ENCODE results near the gene ACTG1. TPM values are rescaled to one million over a fixed set of nuclear protein-coding genes. Genes with fewer than 3 reads are reported as not detected.

ACTG1 gene
- total RNA-seq, 3 donors from 2014 or later = 2,222 to 2,764 (median 2,750) TPM

GRCh38 chr17:81483862-81484194 lies 28.8 kb downstream of the ACTG1 start:
- peak overlapping the region; percentile 34 to 68 (median 46) for H3K4me3 ChIP-seq
- TF ChIP-seq POLR2AphosphoS5 (IDR thresholded peaks at IDR 0.05) = no peak
- TF ChIP-seq, protein P1, sequence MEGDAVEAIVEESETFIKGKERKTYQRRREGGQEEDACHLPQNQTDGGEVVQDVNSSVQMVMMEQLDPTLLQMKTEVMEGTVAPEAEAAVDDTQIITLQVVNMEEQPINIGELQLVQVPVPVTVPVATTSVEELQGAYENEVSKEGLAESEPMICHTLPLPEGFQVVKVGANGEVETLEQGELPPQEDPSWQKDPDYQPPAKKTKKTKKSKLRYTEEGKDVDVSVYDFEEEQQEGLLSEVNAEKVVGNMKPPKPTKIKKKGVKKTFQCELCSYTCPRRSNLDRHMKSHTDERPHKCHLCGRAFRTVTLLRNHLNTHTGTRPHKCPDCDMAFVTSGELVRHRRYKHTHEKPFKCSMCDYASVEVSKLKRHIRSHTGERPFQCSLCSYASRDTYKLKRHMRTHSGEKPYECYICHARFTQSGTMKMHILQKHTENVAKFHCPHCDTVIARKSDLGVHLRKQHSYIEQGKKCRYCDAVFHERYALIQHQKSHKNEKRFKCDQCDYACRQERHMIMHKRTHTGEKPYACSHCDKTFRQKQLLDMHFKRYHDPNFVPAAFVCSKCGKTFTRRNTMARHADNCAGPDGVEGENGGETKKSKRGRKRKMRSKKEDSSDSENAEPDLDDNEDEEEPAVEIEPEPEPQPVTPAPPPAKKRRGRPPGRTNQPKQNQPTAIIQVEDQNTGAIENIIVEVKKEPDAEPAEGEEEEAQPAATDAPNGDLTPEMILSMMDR (IDR thresholded peaks at IDR 0.05) = no peak
- no peak for TF ChIP-seq POLR2A (IDR thresholded peaks at IDR 0.05)
- intact Hi-C loops (cut with DNase I; ENCODE audit: low total_unique reads) = loop anchor here (2.0 to 10.0 kb wide), 2 partner anchors 91 to 229 kb away; no protein-coding TSS in a partner anchor
- no peak overlapping the region for H3K27ac ChIP-seq
- DNase-seq (ENCODE audit: low spot score in 2 of 2) = no peak
- H3K27me3 ChIP-seq = no peaks in the 10 kb centered on the region
- peaks cover 0 to 4% of the 10 kb centered on the region in 2 donors for H3K4me1 ChIP-seq
- H3K9me3 ChIP-seq = no peaks in the 10 kb centered on the region
- no peaks in the 10 kb centered on the region for H3K36me3 ChIP-seq

DNA sequence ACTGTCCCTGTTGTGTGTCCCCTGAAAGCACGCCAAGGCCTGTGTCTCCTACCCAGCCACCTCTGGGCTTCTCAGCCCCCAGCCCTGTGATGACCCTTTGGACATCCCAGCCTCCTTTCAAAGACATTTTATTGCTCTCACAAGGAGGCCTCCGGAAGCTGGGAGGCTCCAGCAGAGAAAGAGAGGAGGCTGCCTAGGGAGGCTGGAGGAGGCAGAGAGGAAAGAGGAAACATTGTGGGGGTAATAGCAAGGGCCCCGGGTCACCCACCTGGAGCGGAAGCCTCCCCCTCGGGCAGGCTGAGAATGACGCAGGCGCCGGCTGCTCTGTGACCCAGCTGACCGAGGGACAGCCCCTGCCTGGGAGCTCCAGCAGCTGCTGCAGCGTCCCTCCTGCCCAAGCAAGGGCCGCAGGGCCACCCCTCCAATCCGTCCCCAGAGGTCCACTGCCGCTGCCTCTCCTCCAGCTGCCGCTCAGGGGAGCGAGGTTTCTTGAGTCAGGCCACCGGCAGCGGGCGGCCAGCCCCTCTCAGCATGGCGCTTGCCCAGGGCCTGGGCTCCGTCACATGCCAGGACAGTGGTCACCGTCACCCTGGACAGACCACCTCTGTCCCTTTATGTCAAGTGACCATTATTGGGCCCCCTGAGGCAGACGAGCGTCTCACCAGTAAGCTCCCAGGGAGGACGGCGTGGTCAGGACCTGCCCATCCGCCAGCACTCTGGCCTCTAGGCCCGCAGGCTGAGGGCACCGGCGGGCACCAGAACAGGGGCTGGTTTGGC lies 29.3 kb downstream of the ACTG1 start:
- Histone ChIP-seq H3K27ac (peak overlapping the region in 1 of 2 donors; percentile 13), H3K27me3 (no peaks in the 10 kb centered on the region), H3K4me3 (peak overlapping the region; percentile 34 to 68 (median 46)), H3K36me3 (no peaks in the 10 kb centered on the region), H3K9me3 (no peaks in the 10 kb centered on the region), H3K4me1 (peaks cover 0 to 4% of the 10 kb centered on the region in 2 donors)
- intact Hi-C loops (cut with DNase I; ENCODE audit: low total_unique reads) = loop anchor here (2.0 to 10.0 kb wide), 2 partner anchors 90 to 228 kb away; no protein-coding TSS in a partner anchor
- no peak for DNase-seq (ENCODE audit: low spot score in 2 of 2)
- TF ChIP-seq POLR2A (IDR thresholded peaks at IDR 0.05) (no peak), POLR2AphosphoS5 (IDR thresholded peaks at IDR 0.05) (no peak)
- TF ChIP-seq, protein P1 (IDR thresholded peaks at IDR 0.05) = no peak

DNA sequence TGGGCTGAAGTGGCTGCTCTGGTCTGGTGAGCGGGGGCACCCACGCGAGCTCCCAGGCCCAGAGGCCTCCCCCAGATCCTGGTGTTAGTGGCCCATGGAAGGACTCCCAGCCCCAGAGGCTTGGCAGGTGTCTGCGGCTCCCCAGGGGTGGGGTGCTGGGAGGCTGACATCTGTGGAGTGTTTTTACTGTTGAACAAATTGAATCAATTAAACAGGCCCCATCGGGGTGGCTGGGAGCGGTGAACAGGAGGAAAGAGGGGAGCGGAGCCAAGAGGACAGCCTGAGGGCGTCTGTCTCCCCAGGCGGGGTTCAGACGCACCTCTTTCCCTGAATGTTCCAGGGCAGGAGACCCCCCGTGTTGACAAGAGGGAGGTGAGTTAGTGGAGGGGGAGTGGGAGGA lies 29.9 kb downstream of the ACTG1 start:
- no peaks in the 10 kb centered on the region for H3K27me3 ChIP-seq
- intact Hi-C loops (cut with DNase I; ENCODE audit: low total_unique reads) = loop anchor here (2.0 to 10.0 kb wide), 2 partner anchors 90 to 228 kb away; no protein-coding TSS in a partner anchor
- H3K36me3 ChIP-seq = no peaks in the 10 kb centered on the region
- H3K4me1 ChIP-seq = peaks cover 0 to 4% of the 10 kb centered on the region in 2 donors
- DNase-seq (ENCODE audit: low spot score in 2 of 2) = no peak
- peak overlapping the region in 1 of 2 donors; percentile 13 for H3K27ac ChIP-seq
- TF ChIP-seq POLR2A (IDR thresholded peaks at IDR 0.05) (no peak), POLR2AphosphoS5 (IDR thresholded peaks at IDR 0.05) (no peak)
- TF ChIP-seq, protein P1 (IDR thresholded peaks at IDR 0.05) = no peak
- H3K4me3 ChIP-seq = no peak overlapping the region
- no peaks in the 10 kb centered on the region for H3K9me3 ChIP-seq

GRCh38 chr17:81481815-81482505 lies 30.6 kb downstream of the ACTG1 start:
- peak overlapping the region in 1 of 2 donors; percentile 20 for H3K27ac ChIP-seq

More at GRCh38 chr17:81481815-81482505, 30.6 kb downstream of the ACTG1 start:
- DNase-seq (ENCODE audit: low spot score in 2 of 2) = no peak
- H3K9me3 ChIP-seq = no peaks in the 10 kb centered on the region
- no peaks in the 10 kb centered on the region for H3K36me3 ChIP-seq
- H3K4me1 ChIP-seq = peaks cover 0 to 4% of the 10 kb centered on the region in 2 donors
- peak overlapping the region; percentile 41 to 70 (median 61) for H3K4me3 ChIP-seq
- intact Hi-C loops (cut with DNase I; ENCODE audit: low total_unique reads) = loop anchor here (2.0 to 10.0 kb wide), 2 partner anchors 89 to 227 kb away; no protein-coding TSS in a partner anchor
- TF ChIP-seq POLR2A (IDR thresholded peaks at IDR 0.05) (no peak), POLR2AphosphoS5 (IDR thresholded peaks at IDR 0.05) (no peak)
- TF ChIP-seq, protein P1 (IDR thresholded peaks at IDR 0.05) = no peak
- no peaks in the 10 kb centered on the region for H3K27me3 ChIP-seq
